GM10266 (cell line): ENCODE data around the gene ATN1.
"Not testable (repeated sequence)": the region's sequence is repeated elsewhere in the genome, so short reads cannot be mapped to it uniquely, and the experiment has no call there.

Experiments
- DNase-seq: peaks from one replicate; pipeline ENCODE4 v3.0.0; 2012; ENCODE audit errors: extremely low spot score
- TF ChIP-seq, protein P1 (sequence below): IDR thresholded peaks from 2 replicates; pipeline ENCODE4 v1.5.1; 2012; ENCODE audit warnings: mild to moderate bottlenecking, low read depth; ENCODE audit not compliant: control insufficient read depth, insufficient read depth; ENCODE audit errors: missing control alignments

ATN1 gene

DNA sequence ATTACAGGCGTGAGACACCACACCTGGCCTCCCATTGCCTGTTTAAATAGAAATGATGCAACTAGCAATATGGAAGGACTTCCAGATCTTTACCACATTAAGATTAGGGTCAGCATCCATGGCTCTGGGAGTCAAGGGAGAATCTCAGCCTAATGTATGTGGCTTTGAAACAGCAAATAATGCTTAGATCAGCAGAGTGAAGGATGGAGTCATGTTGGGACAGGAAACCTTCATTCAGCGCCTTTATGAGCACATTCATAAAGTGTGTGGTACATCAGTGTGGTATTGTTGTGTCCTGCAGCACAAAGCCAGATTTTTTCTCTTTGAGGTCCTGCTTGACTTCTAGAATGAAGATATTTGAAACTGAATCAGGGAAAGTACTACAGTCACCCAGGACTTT is 39.4 kb upstream of the ATN1 start:
- no peak for DNase-seq
- TF ChIP-seq, protein P1, sequence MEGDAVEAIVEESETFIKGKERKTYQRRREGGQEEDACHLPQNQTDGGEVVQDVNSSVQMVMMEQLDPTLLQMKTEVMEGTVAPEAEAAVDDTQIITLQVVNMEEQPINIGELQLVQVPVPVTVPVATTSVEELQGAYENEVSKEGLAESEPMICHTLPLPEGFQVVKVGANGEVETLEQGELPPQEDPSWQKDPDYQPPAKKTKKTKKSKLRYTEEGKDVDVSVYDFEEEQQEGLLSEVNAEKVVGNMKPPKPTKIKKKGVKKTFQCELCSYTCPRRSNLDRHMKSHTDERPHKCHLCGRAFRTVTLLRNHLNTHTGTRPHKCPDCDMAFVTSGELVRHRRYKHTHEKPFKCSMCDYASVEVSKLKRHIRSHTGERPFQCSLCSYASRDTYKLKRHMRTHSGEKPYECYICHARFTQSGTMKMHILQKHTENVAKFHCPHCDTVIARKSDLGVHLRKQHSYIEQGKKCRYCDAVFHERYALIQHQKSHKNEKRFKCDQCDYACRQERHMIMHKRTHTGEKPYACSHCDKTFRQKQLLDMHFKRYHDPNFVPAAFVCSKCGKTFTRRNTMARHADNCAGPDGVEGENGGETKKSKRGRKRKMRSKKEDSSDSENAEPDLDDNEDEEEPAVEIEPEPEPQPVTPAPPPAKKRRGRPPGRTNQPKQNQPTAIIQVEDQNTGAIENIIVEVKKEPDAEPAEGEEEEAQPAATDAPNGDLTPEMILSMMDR, result no peak

DNA sequence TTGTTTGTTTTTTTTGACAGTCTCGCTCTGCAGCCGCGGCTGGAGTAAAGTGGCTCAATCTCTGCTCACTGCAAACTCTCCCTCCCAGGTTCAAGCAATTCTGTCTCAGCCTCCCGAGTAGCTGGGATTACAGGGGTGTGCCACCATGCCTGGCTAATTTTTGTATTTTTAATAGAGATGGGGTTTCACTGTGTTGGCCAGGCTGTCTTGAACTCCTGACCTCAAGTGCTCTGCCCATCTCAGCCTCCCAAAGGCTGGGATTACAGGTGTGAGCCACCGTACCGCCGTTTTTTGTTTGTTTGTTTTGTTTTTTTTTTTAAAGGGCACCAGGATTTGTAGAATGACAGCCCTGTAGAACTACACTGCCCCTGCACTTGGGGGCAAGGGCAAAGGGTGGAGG is 39.0 kb upstream of the ATN1 start:
- DNase-seq, result not testable (repeated sequence)

DNA sequence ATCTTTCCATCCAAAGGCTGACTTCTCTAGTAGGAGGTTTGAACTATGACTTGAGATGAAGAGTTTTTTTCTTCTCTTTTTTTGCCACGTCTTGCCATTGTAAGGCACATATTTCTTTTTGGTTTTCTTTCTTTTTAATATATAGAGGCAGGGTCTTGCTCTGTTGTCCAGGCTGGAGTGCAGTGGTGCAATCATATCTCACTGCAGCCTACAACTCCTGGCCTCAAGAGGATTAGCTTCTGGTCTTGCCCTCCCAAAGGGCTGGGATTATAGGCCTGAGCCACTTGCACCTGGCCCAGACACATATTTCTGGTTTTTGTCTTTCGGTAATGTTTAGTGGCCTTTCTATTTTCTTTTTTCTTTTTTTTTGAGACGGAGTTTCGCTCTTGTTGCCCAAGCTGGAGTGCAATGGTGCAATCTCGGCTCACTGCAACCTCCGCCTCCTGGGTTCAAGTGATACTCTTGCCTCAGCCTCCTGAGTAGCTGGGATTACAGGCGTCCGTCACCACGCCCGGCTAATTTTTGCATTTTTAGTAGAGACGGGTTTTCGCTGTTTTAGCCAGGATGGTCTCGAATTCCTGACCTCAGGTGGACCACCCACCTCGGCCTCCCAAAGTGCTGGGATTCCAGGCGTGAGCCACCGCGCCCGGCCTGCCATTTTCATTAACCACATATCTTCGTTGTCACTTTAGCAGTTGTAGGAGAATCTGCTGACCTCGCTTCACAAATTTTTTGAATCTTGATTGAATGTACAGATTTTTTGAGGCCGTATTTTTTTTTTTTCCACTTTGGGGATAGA is 37.8 kb upstream of the ATN1 start:
- not testable (repeated sequence) for DNase-seq

DNA sequence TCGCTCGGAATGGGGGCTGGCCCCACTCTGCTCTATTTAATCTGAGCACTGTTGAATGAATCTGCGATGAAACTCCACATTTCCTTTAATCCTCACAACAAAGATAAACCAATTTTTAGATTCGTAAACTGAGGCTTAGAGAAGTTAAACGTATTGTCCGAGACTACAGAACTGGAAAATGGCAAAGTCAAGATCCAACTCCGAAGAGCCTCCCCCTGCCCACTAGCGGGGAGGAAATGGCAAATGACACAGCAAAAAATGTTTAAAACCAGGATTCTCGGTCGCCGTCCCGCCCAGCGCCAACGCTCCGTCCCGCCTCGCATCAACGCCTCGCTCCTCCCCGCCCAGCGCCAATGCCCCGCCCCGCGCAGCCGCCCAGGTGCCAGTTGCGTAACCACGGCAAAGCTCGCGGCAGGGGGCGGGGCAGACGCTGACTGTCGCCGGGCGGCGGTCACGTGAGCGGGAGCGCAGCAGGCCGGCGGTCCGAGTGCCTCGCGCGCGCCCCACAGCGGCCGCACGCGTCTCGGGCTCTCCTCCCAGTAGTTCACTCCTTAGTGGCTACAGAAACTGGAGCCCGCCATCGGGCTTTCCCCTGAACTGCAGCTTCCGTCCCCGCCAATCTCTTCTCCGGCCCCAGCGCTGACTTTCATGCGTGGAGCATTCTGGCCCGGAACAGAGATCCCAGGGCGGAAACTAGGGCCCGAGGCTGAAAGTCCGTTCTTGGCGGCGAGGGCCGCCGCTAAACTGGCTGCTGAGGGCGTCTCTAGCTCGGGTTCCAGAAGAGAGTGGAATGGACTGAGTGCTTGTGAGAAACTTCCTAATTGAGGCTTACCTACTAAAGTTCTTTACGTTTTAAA is 36.7 kb upstream of the ATN1 start:
- DNase-seq, result peak; percentile 97
- TF ChIP-seq, protein P1, result peak; percentile 92

DNA sequence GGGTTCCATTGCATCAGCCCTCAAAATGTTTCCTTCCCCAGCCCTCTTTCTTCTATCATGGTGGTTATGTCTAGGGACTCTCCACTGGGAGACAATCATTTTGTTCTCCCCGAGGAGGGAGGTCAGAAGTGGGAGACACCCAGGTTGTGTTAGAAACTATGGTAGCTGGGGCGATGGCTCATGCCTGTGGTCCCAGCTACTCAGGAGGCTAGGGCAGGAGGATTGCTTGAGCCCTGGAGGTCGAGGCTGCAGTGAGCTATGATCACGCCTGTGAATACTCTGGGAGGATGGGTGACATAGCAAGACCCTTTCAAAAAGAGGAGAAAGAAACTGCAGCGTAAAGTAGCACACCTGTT is 36.1 kb upstream of the ATN1 start:
- DNase-seq, result no peak
- TF ChIP-seq, protein P1, result no peak

DNA sequence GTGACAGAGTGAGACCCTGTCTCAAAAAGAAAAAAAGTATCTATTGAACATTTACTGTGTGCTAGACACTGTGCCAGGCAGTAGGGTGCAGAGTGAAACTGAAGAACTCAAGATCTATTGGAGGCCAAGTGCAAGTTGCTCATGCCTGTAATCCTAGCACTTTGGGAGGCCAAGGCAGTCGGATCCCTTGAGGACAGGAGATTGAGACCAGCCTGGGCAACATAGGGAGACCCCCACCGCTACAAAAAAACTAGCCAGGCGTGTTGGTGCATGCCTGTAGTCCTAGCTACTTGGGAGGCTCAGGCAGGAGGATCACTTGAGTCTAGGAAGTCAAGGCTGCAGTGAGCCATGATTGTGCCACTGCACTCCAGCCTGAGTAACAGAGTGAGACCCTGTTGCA is 35.1 kb upstream of the ATN1 start:
- DNase-seq, result not testable (repeated sequence)

DNA sequence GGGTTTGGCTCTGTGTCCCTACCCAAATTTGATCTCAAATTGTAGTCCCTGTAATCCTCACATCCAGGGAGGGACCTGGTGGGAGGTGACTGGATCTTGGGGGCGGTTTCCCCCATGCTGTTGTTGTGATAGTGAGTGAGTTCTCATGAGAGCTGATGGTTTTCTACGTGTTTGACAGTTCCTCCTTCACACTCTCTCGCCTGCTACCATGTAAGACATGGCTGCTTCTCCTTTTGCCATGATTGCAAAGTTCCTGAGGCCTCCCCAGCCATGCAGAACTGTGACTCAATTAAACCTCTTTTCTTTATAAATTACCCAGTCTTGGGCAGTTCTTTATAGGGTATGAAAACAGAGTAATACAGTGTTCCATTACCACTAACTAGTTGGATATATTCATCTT is 33.4 kb upstream of the ATN1 start:
- TF ChIP-seq, protein P1, result no peak
- no peak for DNase-seq

DNA sequence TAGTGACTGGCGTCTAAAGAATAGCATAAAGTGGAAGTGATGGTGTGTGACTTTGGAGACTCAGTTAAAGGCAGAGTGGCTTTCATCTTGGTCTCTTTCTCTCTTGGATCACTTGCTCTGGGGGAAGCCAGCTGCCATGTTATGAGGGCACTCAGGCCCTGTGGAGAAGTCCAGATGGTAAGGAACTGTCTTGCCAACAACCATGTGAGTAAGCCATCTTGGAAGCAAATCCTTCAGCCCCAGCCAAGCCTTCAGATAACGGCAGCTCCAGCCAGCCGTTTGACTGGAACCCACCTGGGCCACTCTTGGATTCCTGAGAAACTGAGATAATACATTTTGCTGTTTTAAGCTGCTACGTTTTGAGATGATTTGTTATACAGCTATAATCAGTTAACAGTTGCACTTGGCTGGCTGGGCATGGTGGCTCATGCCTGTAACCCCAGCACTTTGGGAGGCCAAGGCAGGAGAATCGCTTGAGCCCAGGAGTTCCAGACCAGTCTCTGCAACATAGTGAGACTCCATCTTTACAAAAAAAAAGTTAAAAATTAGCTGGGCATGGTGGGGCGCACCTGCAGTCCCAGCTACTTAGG is 30.8 kb upstream of the ATN1 start:
- no peak for DNase-seq
- TF ChIP-seq, protein P1, result no peak
